ENCODE measurements around the gene GGCX.

The GGCX gene

GRCh38 chr2:85527787-85528186 is 33.5 kb downstream of the GGCX start:
- FAIRE-seq (no peak), DNase-seq (ENCODE audit: extremely low spot score, insufficient read length, low read depth) (no peak)

DNA sequence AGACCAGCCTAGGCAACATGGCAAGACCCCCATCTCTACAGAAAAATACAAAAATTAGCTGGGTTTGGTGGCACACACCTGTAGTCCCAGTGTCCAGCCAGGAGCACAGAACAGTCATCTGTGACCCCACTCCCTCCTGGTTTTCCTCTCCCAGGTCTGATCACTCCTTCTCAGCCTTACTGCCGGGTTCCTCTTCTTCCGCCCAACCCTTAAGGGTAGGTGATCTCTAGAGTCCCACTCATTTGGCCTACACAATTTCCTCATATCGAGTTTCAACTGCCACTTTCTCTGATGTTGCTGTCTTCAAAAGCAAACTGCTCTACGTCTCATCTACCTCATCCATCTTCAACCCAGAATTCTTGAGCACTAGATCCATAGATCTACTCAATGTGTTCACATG is 35.7 kb downstream of the GGCX start:
- FAIRE-seq = no peak
- no peak for DNase-seq (ENCODE audit: extremely low spot score, insufficient read length, low read depth)

GRCh38 chr2:85525029-85525428 is 36.3 kb downstream of the GGCX start:
- DNase-seq (ENCODE audit: extremely low spot score, insufficient read length, low read depth) (no peak), FAIRE-seq (no peak)

- FAIRE-seq = no peak
- no peak for DNase-seq (ENCODE audit: extremely low spot score, insufficient read length, low read depth)
Observed at GRCh38 chr2:85524336-85524908, 36.9 kb downstream of the GGCX start.

DNA sequence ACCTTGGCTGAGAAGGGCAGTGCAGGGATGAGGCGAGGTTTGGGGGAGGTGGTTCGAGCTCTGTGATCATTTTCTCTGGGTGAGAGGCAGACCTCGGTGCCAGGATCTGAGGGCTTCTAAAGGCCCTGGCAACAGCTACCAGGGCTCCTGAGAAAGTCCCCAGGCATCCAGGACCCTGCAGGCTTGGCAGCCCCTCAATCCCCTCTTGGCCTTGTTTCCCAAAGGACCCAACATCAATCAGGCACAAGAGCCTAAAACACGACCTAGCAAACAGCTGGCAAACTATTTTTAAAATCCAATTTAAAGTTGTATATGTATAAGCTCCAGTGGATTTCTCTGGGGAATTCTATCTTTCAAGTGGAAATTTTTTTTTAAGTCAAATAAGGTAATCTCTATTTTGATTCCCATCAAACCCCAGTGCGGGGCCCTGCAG is 37.4 kb downstream of the GGCX start:
- FAIRE-seq = no peak
- DNase-seq (ENCODE audit: extremely low spot score, insufficient read length, low read depth) = no peak

GRCh38 chr2:85523062-85523902 is 38.0 kb downstream of the GGCX start:
- FAIRE-seq = no peak
- no peak for DNase-seq (ENCODE audit: extremely low spot score, insufficient read length, low read depth)

DNA sequence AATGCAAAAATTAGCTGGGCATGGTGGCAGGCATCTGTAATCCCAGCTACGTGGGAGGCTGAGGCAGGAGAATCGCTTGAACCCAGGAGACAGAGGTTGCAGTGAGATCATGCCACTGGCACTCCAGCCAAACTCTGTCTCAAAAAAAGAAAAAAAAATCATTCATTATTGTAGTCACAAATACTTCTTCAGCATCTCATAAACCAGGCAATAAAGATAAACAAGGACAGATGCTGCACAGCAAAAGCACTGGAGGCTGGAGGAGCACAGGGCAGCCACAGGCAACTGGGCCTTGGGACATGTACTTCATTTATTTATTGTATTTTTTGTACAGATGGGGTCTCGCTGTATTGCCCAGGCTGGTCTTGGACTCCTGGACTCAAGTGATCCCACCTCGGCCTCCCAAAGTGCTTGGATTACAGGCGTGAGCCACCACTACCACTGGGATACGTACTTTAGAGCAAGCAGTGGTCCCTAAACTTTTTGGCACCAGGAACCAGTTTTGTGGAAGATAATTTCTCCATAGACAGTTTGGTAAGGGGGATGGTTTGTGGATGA is 39.1 kb downstream of the GGCX start:
- DNase-seq (ENCODE audit: extremely low spot score, insufficient read length, low read depth) = no peak
- FAIRE-seq = no peak

DNA sequence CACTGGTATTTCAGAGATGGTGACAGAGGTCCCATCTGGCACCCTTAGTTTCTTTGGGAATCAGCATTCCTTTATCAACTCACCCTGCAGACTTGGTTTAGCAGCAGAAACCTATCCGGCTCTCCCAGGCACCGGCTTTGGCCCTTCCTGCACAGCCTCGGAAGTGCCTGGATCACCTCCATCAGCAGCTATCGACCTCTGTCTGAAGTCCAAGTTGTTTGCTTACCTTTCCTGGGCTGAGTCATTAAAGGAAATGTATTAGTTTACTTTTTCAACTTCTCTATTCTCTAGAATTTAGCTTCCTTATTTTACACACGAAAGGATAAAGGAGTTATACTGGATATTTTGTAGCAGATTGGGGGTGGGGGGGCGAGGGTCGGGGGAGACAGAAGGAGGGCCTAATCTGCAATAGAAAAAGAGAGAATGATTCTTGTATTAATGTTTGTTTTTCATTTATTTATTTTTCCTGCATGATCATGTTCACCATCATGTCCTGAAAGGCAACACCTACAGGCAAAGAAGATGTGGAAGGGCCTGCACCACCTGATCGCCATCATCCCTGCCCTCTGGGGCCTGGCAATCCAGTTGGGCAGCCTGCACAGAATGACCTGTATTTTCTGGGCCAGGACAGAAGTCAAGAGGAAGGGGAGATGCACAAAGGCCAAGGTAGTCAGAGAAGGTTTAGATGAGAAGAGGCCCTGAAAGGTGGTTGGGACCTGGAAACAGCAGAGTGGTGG is 44.5 kb downstream of the GGCX start:
- no peak for DNase-seq (ENCODE audit: extremely low spot score, insufficient read length, low read depth)
- no peak for FAIRE-seq

GRCh38 chr2:85514323-85514722 is 47.0 kb downstream of the GGCX start:
- no peak for DNase-seq (ENCODE audit: extremely low spot score, insufficient read length, low read depth)
- FAIRE-seq = no peak

DNA sequence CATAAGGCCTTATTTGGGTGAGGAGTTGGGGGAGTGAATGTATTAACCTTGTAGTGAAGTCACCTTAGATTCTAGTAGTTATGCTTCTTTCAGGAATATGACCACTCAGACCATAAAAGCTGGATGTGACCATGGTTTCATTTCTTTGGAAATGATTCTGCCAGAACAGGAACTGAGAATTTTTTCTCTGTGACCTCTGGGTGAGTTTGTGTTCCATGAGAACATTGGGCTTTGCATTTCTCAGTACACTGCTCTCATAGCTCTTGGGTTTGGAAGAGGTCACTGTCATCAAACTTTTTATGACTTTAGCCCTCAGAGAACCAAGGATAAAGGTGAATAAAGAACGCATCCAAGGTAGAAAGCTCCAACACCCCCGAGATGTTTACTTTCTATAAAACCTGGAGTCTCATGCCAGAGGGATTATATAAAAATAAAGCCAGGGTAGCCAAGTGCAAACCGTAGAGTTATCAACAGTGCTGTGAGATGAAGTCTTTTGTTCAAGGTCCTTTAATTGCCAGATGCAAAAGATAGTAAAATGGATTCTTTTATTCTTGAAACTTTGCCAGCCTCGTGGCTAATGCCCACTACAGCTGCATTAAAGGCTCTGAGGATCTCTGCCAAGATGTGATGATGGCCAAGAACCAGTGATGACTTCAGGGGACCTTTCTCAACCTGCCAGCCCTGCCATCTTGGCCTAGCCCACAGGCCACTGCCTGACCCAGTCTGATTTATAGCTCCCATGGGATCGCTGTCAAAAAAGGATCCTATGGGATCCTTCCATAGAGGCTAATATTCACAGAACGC is 50.1 kb downstream of the GGCX start:
- FAIRE-seq (no peak), DNase-seq (ENCODE audit: extremely low spot score, insufficient read length, low read depth) (no peak)

DNA sequence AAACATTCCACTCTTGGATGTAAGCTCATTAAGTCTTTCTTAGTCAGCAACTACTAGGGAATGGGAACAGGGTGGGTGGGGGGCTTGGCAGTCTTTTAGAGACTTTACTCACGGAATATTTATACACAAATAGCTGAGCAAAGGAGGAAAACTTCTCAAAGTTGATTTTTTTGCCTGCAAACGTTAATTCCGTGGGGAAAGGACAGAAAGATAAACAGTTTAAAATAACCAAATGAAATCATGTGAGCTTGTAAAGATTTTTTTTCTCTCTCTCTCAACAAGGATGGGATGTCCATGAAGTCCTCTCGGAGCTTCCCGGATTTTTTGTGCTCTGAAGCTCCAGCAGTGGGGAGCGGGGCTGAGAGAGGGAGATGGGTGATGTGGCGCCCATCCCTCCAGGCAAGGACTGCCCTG is 54.5 kb downstream of the GGCX start:
- no peak for DNase-seq (ENCODE audit: extremely low spot score, insufficient read length, low read depth)
- no peak for FAIRE-seq

DNA sequence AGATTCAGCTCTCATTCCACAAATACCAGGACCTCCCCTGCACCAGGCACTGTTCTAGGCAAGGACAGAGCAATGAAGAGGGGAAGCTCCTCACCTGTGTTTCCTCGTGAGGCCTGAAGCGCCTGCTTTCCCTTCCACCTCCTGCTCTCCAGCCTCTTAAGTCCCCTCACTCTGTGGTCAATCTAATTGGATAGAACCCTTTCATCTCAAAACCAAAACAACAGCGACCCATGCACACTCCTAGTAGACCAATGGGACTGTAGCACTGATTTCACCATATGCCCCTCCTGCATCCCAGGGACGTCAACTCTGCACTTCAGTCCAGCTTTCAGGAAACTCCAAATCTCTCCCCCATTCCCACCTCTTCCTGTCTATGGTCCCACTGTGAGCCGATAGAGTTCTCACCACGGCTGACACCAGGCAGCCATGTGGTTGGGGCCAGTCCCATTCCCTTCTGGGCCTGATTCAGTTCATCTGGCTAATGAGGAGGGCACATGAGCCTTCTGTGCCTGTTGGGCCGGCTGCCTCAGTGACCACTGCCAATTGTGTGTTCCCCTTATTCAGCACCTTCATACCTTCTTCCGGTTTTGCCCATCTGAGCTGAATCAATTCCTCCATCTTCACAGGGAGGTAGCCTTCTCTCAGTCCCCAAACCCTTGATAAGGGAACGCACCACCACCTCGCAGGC is 55.6 kb downstream of the GGCX start:
- DNase-seq (ENCODE audit: extremely low spot score, insufficient read length, low read depth) (no peak), FAIRE-seq (no peak)

- FAIRE-seq (no peak), DNase-seq (ENCODE audit: extremely low spot score, insufficient read length, low read depth) (no peak)
Observed at GRCh38 chr2:85504778-85505261, 56.5 kb downstream of the GGCX start.

GRCh38 chr2:85503851-85504777 is 57.2 kb downstream of the GGCX start:
- FAIRE-seq (no peak), DNase-seq (ENCODE audit: extremely low spot score, insufficient read length, low read depth) (no peak)

- no peak for FAIRE-seq
- DNase-seq (ENCODE audit: extremely low spot score, insufficient read length, low read depth) = no peak
Observed at GRCh38 chr2:85503168-85503850, 58.0 kb downstream of the GGCX start.

- FAIRE-seq = no peak
- no peak for DNase-seq (ENCODE audit: extremely low spot score, insufficient read length, low read depth)
Observed at GRCh38 chr2:85502720-85503119, 58.6 kb downstream of the GGCX start.

DNA sequence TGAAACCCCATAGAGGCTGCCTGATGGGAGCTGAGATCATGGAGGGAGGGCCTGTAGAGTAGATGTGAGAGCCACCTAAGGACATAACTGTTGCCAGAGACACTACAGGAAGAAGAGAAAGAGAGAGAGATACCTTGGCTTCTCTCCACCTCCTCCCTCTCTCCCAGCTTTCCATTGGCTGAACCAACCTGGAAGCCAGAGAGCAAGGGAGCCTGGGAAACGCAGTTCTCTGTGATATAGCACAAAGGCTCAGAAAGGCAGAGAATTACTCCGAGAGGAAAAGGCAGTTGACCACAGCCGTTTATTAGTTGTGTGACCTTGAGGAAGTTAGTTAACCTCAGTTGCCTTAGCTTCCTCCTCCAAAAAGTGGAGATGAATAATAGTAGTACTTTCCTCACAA is 60.0 kb downstream of the GGCX start:
- no peak for DNase-seq (ENCODE audit: extremely low spot score, insufficient read length, low read depth)
- FAIRE-seq = no peak

Measured in GM18507 (cell line).